IPS-18c (cell line): ENCODE results near the gene DNAH6.

Source experiments
- H3K4me3 ChIP-seq: 2 replicates; pipeline ENCODE4 v1.7.0; 2013; ENCODE audit warnings: low read depth, mild to moderate bottlenecking, low read length, moderate library complexity; ENCODE audit not compliant: insufficient read depth
- H3K9me3 ChIP-seq: one replicate; pipeline ENCODE4 v1.6.1; 2013; ENCODE audit warnings: mild to moderate bottlenecking, low read length, moderate library complexity; ENCODE audit not compliant: control insufficient read depth, insufficient read depth

Gene DNAH6

GRCh38 chr2:84703831-84704230, 187.5 kb downstream of the DNAH6 start:
- H3K9me3 ChIP-seq: no peaks in the 10 kb centered on the region
- no peak overlapping the region for H3K4me3 ChIP-seq

GRCh38 chr2:84704505-84705244, 188.4 kb downstream of the DNAH6 start:
- Histone ChIP-seq H3K9me3 (no peaks in the 10 kb centered on the region), H3K4me3 (no peak overlapping the region)

GRCh38 chr2:84705858-84706257, 189.6 kb downstream of the DNAH6 start:
- no peaks in the 10 kb centered on the region for H3K9me3 ChIP-seq
- no peak overlapping the region for H3K4me3 ChIP-seq

GRCh38 chr2:84708442-84708841, 192.1 kb downstream of the DNAH6 start:
- no peaks in the 10 kb centered on the region for H3K9me3 ChIP-seq
- H3K4me3 ChIP-seq: no peak overlapping the region

GRCh38 chr2:84711651-84712050, 195.4 kb downstream of the DNAH6 start:
- Histone ChIP-seq H3K4me3 (no peak overlapping the region), H3K9me3 (no peaks in the 10 kb centered on the region)

GRCh38 chr2:84713441-84713840, 197.1 kb downstream of the DNAH6 start:
- Histone ChIP-seq H3K9me3 (no peaks in the 10 kb centered on the region), H3K4me3 (no peak overlapping the region)

- no peak overlapping the region for H3K4me3 ChIP-seq
- H3K9me3 ChIP-seq: no peaks in the 10 kb centered on the region
Observed at GRCh38 chr2:84716564-84716963, 200.3 kb downstream of the DNAH6 start.

GRCh38 chr2:84717302-84717701, 201.0 kb downstream of the DNAH6 start:
- Histone ChIP-seq H3K4me3 (no peak overlapping the region), H3K9me3 (no peaks in the 10 kb centered on the region)

- Histone ChIP-seq H3K4me3 (no peak overlapping the region), H3K9me3 (no peaks in the 10 kb centered on the region)
Observed at GRCh38 chr2:84719434-84719833, 203.1 kb downstream of the DNAH6 start.

- no peak overlapping the region for H3K4me3 ChIP-seq
Observed at GRCh38 chr2:84723831-84724230, 207.5 kb downstream of the DNAH6 start.

GRCh38 chr2:84725717-84726116, 209.4 kb downstream of the DNAH6 start:
- Histone ChIP-seq H3K9me3 (no peaks in the 10 kb centered on the region), H3K4me3 (no peak overlapping the region)

More at GRCh38 chr2:84723831-84724230, 207.5 kb downstream of the DNAH6 start:
- H3K9me3 ChIP-seq: no peaks in the 10 kb centered on the region

- H3K9me3 ChIP-seq: no peaks in the 10 kb centered on the region
- H3K4me3 ChIP-seq: no peak overlapping the region
Observed at GRCh38 chr2:84727315-84727714, 211.0 kb downstream of the DNAH6 start.

- no peak overlapping the region for H3K4me3 ChIP-seq
- no peaks in the 10 kb centered on the region for H3K9me3 ChIP-seq
Observed at GRCh38 chr2:84729224-84729623, 212.9 kb downstream of the DNAH6 start.

- no peaks in the 10 kb centered on the region for H3K9me3 ChIP-seq
- H3K4me3 ChIP-seq: no peak overlapping the region
Observed at GRCh38 chr2:84731185-84731584, 214.9 kb downstream of the DNAH6 start.

GRCh38 chr2:84732897-84733778, 216.8 kb downstream of the DNAH6 start:
- no peak overlapping the region for H3K4me3 ChIP-seq
- H3K9me3 ChIP-seq: no peaks in the 10 kb centered on the region

- Histone ChIP-seq H3K4me3 (no peak overlapping the region), H3K9me3 (no peaks in the 10 kb centered on the region)
Observed at GRCh38 chr2:84735389-84735788, 219.1 kb downstream of the DNAH6 start.

- H3K9me3 ChIP-seq: no peaks in the 10 kb centered on the region
- no peak overlapping the region for H3K4me3 ChIP-seq
Observed at GRCh38 chr2:84741182-84741822, 225.0 kb downstream of the DNAH6 start.

GRCh38 chr2:84748341-84748740, 232.0 kb downstream of the DNAH6 start:
- Histone ChIP-seq H3K4me3 (no peak overlapping the region), H3K9me3 (no peaks in the 10 kb centered on the region)
